ENCODE data around the gene CDC14B.

The CDC14B gene

GRCh38 chr9:96611302-96611701, 8.3 kb downstream of the CDC14B start:
- H3K4me2 ChIP-seq (ENCODE audit: low read depth, low read length, poor library complexity, severe bottlenecking), result no peak overlapping the region

DNA sequence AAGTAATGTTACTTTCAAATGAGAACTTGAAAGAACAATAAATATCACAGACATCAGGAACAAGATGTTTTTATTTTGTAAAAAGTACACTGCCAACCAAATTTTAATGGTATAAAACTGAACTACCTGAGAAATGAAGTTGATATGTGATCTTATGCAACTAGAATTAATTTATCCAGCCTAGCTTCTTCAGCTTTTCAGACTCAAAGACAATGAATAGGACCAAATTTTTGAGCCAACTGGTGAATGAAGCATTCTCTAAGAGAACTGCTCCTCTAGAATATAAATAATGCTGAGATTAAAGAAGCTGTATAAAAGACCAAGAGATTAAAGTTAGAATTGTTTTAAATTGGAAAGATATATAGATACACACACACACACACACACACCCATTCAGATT, 9.9 kb downstream of the CDC14B start:
- no peaks in the 10 kb centered on the region for H4K20me1 ChIP-seq (ENCODE audit: low read depth, low read length)
- TF ChIP-seq, protein P1, sequence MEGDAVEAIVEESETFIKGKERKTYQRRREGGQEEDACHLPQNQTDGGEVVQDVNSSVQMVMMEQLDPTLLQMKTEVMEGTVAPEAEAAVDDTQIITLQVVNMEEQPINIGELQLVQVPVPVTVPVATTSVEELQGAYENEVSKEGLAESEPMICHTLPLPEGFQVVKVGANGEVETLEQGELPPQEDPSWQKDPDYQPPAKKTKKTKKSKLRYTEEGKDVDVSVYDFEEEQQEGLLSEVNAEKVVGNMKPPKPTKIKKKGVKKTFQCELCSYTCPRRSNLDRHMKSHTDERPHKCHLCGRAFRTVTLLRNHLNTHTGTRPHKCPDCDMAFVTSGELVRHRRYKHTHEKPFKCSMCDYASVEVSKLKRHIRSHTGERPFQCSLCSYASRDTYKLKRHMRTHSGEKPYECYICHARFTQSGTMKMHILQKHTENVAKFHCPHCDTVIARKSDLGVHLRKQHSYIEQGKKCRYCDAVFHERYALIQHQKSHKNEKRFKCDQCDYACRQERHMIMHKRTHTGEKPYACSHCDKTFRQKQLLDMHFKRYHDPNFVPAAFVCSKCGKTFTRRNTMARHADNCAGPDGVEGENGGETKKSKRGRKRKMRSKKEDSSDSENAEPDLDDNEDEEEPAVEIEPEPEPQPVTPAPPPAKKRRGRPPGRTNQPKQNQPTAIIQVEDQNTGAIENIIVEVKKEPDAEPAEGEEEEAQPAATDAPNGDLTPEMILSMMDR (IDR thresholded peaks at IDR 0.05; ENCODE audit: insufficient read depth, low read length, poor library complexity, severe bottlenecking), result no peak
- no peak for TF ChIP-seq EZH2phosphoT487 (conservative IDR thresholded peaks at IDR 0.05; ENCODE audit: low read length)
- H3K27ac ChIP-seq (ENCODE audit: low read depth, low read length), result no peak overlapping the region
- no peak overlapping the region for H3K4me3 ChIP-seq (ENCODE audit: insufficient read depth, low read length, poor library complexity, severe bottlenecking)
- no peak overlapping the region for H3K4me2 ChIP-seq (ENCODE audit: low read depth, low read length, poor library complexity, severe bottlenecking)
- no peaks in the 10 kb centered on the region for H3K27me3 ChIP-seq (ENCODE audit: low read length)
- no peaks in the 10 kb centered on the region for H3K9me3 ChIP-seq (ENCODE audit: insufficient read depth, low read length)
- no peaks in the 10 kb centered on the region for H3K79me2 ChIP-seq (ENCODE audit: insufficient read depth, low read length)
- no peak overlapping the region for H3K9ac ChIP-seq (ENCODE audit: low read length)
- H3F3A ChIP-seq (ENCODE audit: insufficient read depth), result no peaks in the 10 kb centered on the region
- no peaks in the 10 kb centered on the region; the same call in 1 of the 2 replicates for H3K36me3 ChIP-seq (ENCODE audit: low read length)
- H2AFZ ChIP-seq (ENCODE audit: low read depth, low read length, severe bottlenecking), result no peak overlapping the region
- H3K9me2 ChIP-seq (replicated peaks; ENCODE audit: insufficient read depth, low read length), result no peaks in the 10 kb centered on the region

More at GRCh38 chr9:96611302-96611701, 8.3 kb downstream of the CDC14B start:
- Histone ChIP-seq H2AFZ (ENCODE audit: low read depth, low read length, severe bottlenecking) (no peak overlapping the region), H3K9ac (ENCODE audit: low read length) (no peak overlapping the region), H3F3A (ENCODE audit: insufficient read depth) (no peaks in the 10 kb centered on the region), H3K79me2 (ENCODE audit: insufficient read depth, low read length) (no peaks in the 10 kb centered on the region), H3K36me3 (ENCODE audit: low read length) (no peaks in the 10 kb centered on the region; the same call in 1 of the 2 replicates), H3K9me2 (replicated peaks; ENCODE audit: insufficient read depth, low read length) (no peaks in the 10 kb centered on the region), H3K27ac (ENCODE audit: low read depth, low read length) (no peak overlapping the region), H4K20me1 (ENCODE audit: low read depth, low read length) (no peaks in the 10 kb centered on the region), H3K4me3 (ENCODE audit: insufficient read depth, low read length, poor library complexity, severe bottlenecking) (no peak overlapping the region), H3K9me3 (ENCODE audit: insufficient read depth, low read length) (no peaks in the 10 kb centered on the region), H3K27me3 (ENCODE audit: low read length) (no peaks in the 10 kb centered on the region)
- TF ChIP-seq, protein P1 (IDR thresholded peaks at IDR 0.05; ENCODE audit: insufficient read depth, low read length, poor library complexity, severe bottlenecking), result no peak
- no peak for TF ChIP-seq EZH2phosphoT487 (conservative IDR thresholded peaks at IDR 0.05; ENCODE audit: low read length)

- H3K9me3 ChIP-seq (ENCODE audit: insufficient read depth, low read length), result no peaks in the 10 kb centered on the region
- H3K9ac ChIP-seq (ENCODE audit: low read length), result no peak overlapping the region
- no peak overlapping the region for H3K4me3 ChIP-seq (ENCODE audit: insufficient read depth, low read length, poor library complexity, severe bottlenecking)
- H4K20me1 ChIP-seq (ENCODE audit: low read depth, low read length), result no peaks in the 10 kb centered on the region
- H3K27ac ChIP-seq (ENCODE audit: low read depth, low read length), result no peak overlapping the region
- H3K4me2 ChIP-seq (ENCODE audit: low read depth, low read length, poor library complexity, severe bottlenecking), result no peak overlapping the region
- no peaks in the 10 kb centered on the region for H3K79me2 ChIP-seq (ENCODE audit: insufficient read depth, low read length)
- no peaks in the 10 kb centered on the region for H3F3A ChIP-seq (ENCODE audit: insufficient read depth)
- H2AFZ ChIP-seq (ENCODE audit: low read depth, low read length, severe bottlenecking), result no peak overlapping the region
- TF ChIP-seq, protein P1 (IDR thresholded peaks at IDR 0.05; ENCODE audit: insufficient read depth, low read length, poor library complexity, severe bottlenecking), result no peak
- no peak for TF ChIP-seq EZH2phosphoT487 (conservative IDR thresholded peaks at IDR 0.05; ENCODE audit: low read length)
- no peaks in the 10 kb centered on the region for H3K27me3 ChIP-seq (ENCODE audit: low read length)
- no peaks in the 10 kb centered on the region for H3K9me2 ChIP-seq (replicated peaks; ENCODE audit: insufficient read depth, low read length)
- H3K36me3 ChIP-seq (ENCODE audit: low read length), result no peaks in the 10 kb centered on the region; the same call in 1 of the 2 replicates
Measured at GRCh38 chr9:96607971-96608370, 11.7 kb downstream of the CDC14B start.
